HEK293 (cell line): Measurements from ENCODE around the gene LAP3.

ENCODE experiments used
- CTCF ChIA-PET: fragments of 350-600 bp; formaldehyde crosslinking; extraction: SDS; loops from one replicate; lab custom pipeline; 2021; ENCODE audit warnings: antibody characterized with exemption; lab: Yijun Ruan, JAX
- POLR2A ChIA-PET: fragments of 300-600 bp; formaldehyde crosslinking; extraction: SDS; loops from one replicate; lab custom pipeline; 2020; ENCODE audit warnings: antibody characterized with exemption, inconsistent platforms; lab: Yijun Ruan, JAX
- H3K27ac ChIP-seq: fragments of 200-500 bp; sonication (Bioruptor generic); 2 replicates; pipeline ENCODE4 v1.5.1; 2014; ENCODE audit warnings: low read depth, low read length, control low read depth, inconsistent platforms; ENCODE audit errors: extremely low read depth
- H3K36me3 ChIP-seq, 2 experiments: fragments of 200-500 bp in 1 of 2; sonication (Bioruptor generic) in 1 of 2; 1 replicate in 1 of 2; 2 replicates in 1 of 2; pipeline ENCODE4 v1.5.1; 2014 to 2017; ENCODE audit warnings: inconsistent platforms in 2 of 2, low read length in 2 of 2; ENCODE audit not compliant: control insufficient read depth in 2 of 2, insufficient read depth in 1 of 2
- H3K4me1 ChIP-seq: fragments of 200-500 bp; sonication (Bioruptor generic); 2 replicates; pipeline ENCODE4 v1.5.1; 2014; ENCODE audit warnings: mild to moderate bottlenecking, low read length, inconsistent platforms; ENCODE audit not compliant: control insufficient read depth, insufficient read depth
- H3K4me3 ChIP-seq: 2 replicates; pipeline ENCODE4 v1.5.1; 2011; ENCODE audit warnings: low read depth, mild to moderate bottlenecking, control low read depth, low read length, moderate library complexity
- H3K9me3 ChIP-seq: fragments of 200-500 bp; sonication (Bioruptor generic); 2 replicates; pipeline ENCODE4 v1.5.1; 2014; ENCODE audit warnings: low read depth, low read length, inconsistent platforms; ENCODE audit not compliant: control insufficient read depth, insufficient read depth
- EGR2 ChIP-seq: fragments of 450-650 bp; formaldehyde crosslinking; IDR thresholded peaks from 2 replicates; pipeline ENCODE4 v1.5.1; 2016; ENCODE audit warnings: low read depth, missing biosample characterization, missing genetic modification characterization
- GLI4 ChIP-seq: fragments of 450-650 bp; formaldehyde crosslinking; IDR thresholded peaks from 2 replicates; pipeline ENCODE4 v1.5.1; 2016; ENCODE audit warnings: missing biosample characterization, missing genetic modification characterization
- GLIS1 ChIP-seq: fragments of 450-650 bp; formaldehyde crosslinking; IDR thresholded peaks from 2 replicates; pipeline ENCODE4 v1.5.1; 2016; ENCODE audit warnings: missing biosample characterization, missing genetic modification characterization
- HOXA7 ChIP-seq: sonication (generic); formaldehyde crosslinking; IDR thresholded peaks from 2 replicates; pipeline ENCODE4 v1.8.1; 2022; ENCODE audit warnings: missing genetic modification reagents, borderline replicate concordance
- KLF16 ChIP-seq: fragments of 450-650 bp; formaldehyde crosslinking; IDR thresholded peaks from 2 replicates; pipeline ENCODE4 v1.5.1; 2017; ENCODE audit warnings: missing biosample characterization, missing genetic modification characterization
- OVOL3 ChIP-seq: fragments of 450-650 bp; formaldehyde crosslinking; IDR thresholded peaks from 2 replicates; pipeline ENCODE4 v1.5.1; 2016; ENCODE audit warnings: missing biosample characterization, missing genetic modification characterization
- PATZ1 ChIP-seq: fragments of 450-650 bp; formaldehyde crosslinking; IDR thresholded peaks from 2 replicates; pipeline ENCODE4 v1.5.1; 2016; ENCODE audit warnings: missing biosample characterization, missing genetic modification characterization
- PBX3 ChIP-seq: sonication (generic); formaldehyde crosslinking; IDR thresholded peaks from 2 replicates; pipeline ENCODE4 v1.8.1; 2022; ENCODE audit warnings: mild to moderate bottlenecking, moderate library complexity, missing genetic modification reagents
- PRDM10 ChIP-seq: fragments of 450-650 bp; formaldehyde crosslinking; IDR thresholded peaks from 2 replicates; pipeline ENCODE4 v1.5.1; 2016; ENCODE audit warnings: missing biosample characterization, missing genetic modification characterization
- ZEB2 ChIP-seq: fragments of 450-650 bp; formaldehyde crosslinking; IDR thresholded peaks from 2 replicates; pipeline ENCODE4 v1.5.1; 2016; ENCODE audit warnings: missing biosample characterization, missing genetic modification characterization
- ZNF10 ChIP-seq: fragments of 450-650 bp; formaldehyde crosslinking; IDR thresholded peaks from 2 replicates; pipeline ENCODE4 v1.5.1; 2017; ENCODE audit warnings: missing biosample characterization, missing genetic modification characterization
- ZNF133 ChIP-seq: fragments of 450-650 bp; formaldehyde crosslinking; IDR thresholded peaks from 2 replicates; pipeline ENCODE4 v1.5.1; 2016; ENCODE audit warnings: missing biosample characterization, missing genetic modification characterization
- ZNF211 ChIP-seq: fragments of 450-650 bp; formaldehyde crosslinking; IDR thresholded peaks from 2 replicates; pipeline ENCODE4 v1.5.1; 2016; ENCODE audit warnings: low read depth, missing biosample characterization, missing genetic modification characterization
- ZNF366 ChIP-seq: fragments of 450-650 bp; formaldehyde crosslinking; conservative IDR thresholded peaks from 2 replicates; pipeline ENCODE4 v1.5.1; 2016; ENCODE audit warnings: missing biosample characterization, missing genetic modification characterization
- ZNF510 ChIP-seq: fragments of 450-650 bp; formaldehyde crosslinking; IDR thresholded peaks from 2 replicates; pipeline ENCODE4 v1.5.1; 2018; ENCODE audit warnings: mild to moderate bottlenecking, missing genetic modification characterization, missing biosample characterization; ENCODE audit not compliant: insufficient replicate concordance
- ZNF521 ChIP-seq: fragments of 450-650 bp; formaldehyde crosslinking; IDR thresholded peaks from 2 replicates; pipeline ENCODE4 v1.5.1; 2017; ENCODE audit warnings: missing biosample characterization, mild to moderate bottlenecking, missing genetic modification characterization
- ZNF555 ChIP-seq: fragments of 450-650 bp; formaldehyde crosslinking; conservative IDR thresholded peaks from 2 replicates; pipeline ENCODE4 v1.5.1; 2017; ENCODE audit warnings: missing biosample characterization, mild to moderate bottlenecking, missing genetic modification characterization, inconsistent platforms
- ZNF571 ChIP-seq: fragments of 450-650 bp; formaldehyde crosslinking; IDR thresholded peaks from 2 replicates; pipeline ENCODE4 v1.5.0; 2017; ENCODE audit warnings: missing biosample characterization, missing genetic modification characterization
- ZNF777 ChIP-seq: fragments of 450-650 bp; formaldehyde crosslinking; IDR thresholded peaks from 2 replicates; pipeline ENCODE4 v1.5.1; 2017; ENCODE audit warnings: missing biosample characterization, missing genetic modification characterization, borderline replicate concordance
- ZSCAN5A ChIP-seq: fragments of 450-650 bp; formaldehyde crosslinking; IDR thresholded peaks from 2 replicates; pipeline ENCODE4 v1.5.1; 2016; ENCODE audit warnings: missing biosample characterization, missing genetic modification characterization

The LAP3 gene

GRCh38 chr4:17545374-17546140 is 31.4 kb upstream of the LAP3 start:
- no peak overlapping the region for H3K4me3 ChIP-seq
- POLR2A ChIA-PET = interaction anchor here (0.6 kb wide), 1 partner anchor 276 kb away, joined by 3 read pairs; no protein-coding TSS in a partner anchor
- no peaks in the 10 kb centered on the region for H3K36me3 ChIP-seq
- H3K9me3 ChIP-seq = no peaks in the 10 kb centered on the region
- TF ChIP-seq ZNF521 (tag by site-specific recombination) (no peak), HOXA7 (CRISPR knock-in tag) (no peak), OVOL3 (tag by site-specific recombination) (no peak), GLIS1 (tag by site-specific recombination) (no peak), ZNF366 (tag by site-specific recombination) (no peak)
- H3K27ac ChIP-seq = no peak overlapping the region
- CTCF ChIA-PET = interaction anchor here (0.6 to 0.7 kb wide), 2 partner anchors 67 to 327 kb away, joined by 3 to 4 read pairs; no protein-coding TSS in a partner anchor
- no peaks in the 10 kb centered on the region for H3K4me1 ChIP-seq

GRCh38 chr4:17546222-17546621 is 30.8 kb upstream of the LAP3 start:
- no peaks in the 10 kb centered on the region for H3K4me1 ChIP-seq
- POLR2A ChIA-PET = no interaction called here
- H3K9me3 ChIP-seq = no peaks in the 10 kb centered on the region
- no peaks in the 10 kb centered on the region for H3K36me3 ChIP-seq
- no peak overlapping the region for H3K4me3 ChIP-seq
- TF ChIP-seq ZNF133 (tag by site-specific recombination) = no peak
- no peak for TF ChIP-seq EGR2 (tag by site-specific recombination)
- TF ChIP-seq PRDM10 (tag by site-specific recombination) = no peak
- no peak for TF ChIP-seq PBX3 (CRISPR knock-in tag)
- no peak for TF ChIP-seq ZNF571 (tag by site-specific recombination)
- no peak for TF ChIP-seq GLI4 (tag by site-specific recombination)
- no peak for TF ChIP-seq PATZ1 (tag by site-specific recombination)
- no peak for TF ChIP-seq ZNF777
- no peak for TF ChIP-seq ZEB2
- no peak for TF ChIP-seq ZSCAN5A (tag by site-specific recombination)
- no peak for TF ChIP-seq KLF16 (tag by site-specific recombination)
- no peak for TF ChIP-seq ZNF10
- TF ChIP-seq ZNF555 (tag by site-specific recombination) = no peak
- no peak for TF ChIP-seq ZNF211 (tag by site-specific recombination)
- TF ChIP-seq ZNF510 (tag by site-specific recombination) = no peak
- CTCF ChIA-PET = interaction anchor here (0.6 kb wide), 1 partner anchor 99 kb away, joined by 4 read pairs; no protein-coding TSS in a partner anchor
- no peak overlapping the region for H3K27ac ChIP-seq
